HG03565 (cell line): Measurements from ENCODE around the gene PRSS27.

Experiments used
- ATAC-seq: cut with Tn5 transposase; IDR thresholded peaks from one replicate; pipeline ENCODE4 v1.9.1; 2021; ENCODE audit warnings: mild to moderate bottlenecking, moderate library complexity; ENCODE audit not compliant: unreplicated experiment

PRSS27 gene

DNA sequence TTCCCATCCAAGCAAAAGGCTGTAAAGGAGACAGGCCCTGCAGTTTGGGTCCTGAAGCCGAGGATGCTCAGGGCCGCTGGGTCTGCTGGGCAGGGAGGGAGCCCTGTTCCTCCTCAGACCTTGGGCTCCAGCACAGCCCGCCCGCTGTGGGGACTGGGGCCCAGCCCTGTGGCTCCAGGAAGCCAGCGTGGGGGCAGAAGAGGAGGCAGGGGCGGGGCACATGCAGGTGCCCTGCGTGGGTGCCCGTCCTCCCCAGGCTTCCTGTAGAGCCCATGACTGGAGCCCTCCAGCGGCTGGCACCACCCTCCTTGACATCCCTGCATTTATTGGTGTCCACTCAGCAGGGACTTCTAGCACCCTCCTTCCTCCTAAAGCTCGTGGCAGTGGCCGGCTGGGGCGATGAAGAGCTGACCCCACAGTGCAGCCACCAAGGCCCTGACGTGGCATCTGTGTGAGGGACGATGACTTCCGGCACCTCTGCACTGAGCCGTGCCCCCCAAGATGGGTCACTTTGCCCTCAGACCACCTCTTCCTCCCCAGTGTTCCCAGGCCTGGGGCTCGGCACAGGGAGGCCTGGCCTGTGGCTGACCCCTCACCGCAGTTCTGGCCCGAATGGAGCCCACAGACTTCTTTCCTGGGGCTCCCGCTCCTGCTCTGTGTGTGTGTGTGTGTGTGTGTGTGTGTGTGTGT lies 9.9 kb downstream of the PRSS27 start:
- ATAC-seq: no peak

DNA sequence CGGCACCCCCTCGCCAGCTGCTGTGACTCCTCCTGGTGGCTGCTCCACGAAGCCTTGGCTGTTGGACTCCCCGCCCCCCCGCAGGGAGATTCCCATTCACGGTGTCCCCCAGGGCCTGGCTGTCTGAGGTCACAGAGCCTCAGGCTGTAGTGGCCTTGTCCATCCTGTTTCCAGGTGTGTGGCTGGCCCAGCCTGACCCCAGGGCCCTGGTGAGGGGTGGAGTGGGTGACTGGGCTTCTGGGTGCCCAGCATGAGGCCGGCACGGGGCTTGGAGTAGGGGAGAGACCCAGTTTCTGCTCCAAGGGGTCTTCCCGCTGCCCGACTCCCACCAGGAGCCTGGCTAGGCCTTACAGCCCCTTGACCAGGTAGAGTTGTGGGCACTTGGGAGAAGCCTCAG lies 10.4 kb downstream of the PRSS27 start:
- ATAC-seq: no peak

- no peak for ATAC-seq
Observed at GRCh38 chr16:2708955-2709587, 11.0 kb downstream of the PRSS27 start.

DNA sequence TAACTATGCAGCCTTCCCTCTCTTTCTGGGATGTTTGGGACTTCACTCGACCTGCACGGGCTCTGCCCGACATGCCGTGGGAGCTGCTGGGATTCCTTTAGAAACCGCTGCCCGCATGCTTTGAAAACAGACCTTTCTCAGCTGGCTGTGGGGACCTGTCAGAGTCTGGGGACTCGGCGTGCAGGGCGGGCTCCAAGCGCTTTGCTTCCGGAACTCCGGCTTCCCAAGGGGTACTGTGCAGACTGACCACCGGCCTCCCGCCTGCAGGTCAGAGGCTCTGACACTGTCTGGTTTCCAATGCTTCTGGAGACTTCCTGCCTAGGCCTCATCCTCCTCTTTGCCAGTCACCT lies 11.8 kb downstream of the PRSS27 start:
- ATAC-seq: no peak

DNA sequence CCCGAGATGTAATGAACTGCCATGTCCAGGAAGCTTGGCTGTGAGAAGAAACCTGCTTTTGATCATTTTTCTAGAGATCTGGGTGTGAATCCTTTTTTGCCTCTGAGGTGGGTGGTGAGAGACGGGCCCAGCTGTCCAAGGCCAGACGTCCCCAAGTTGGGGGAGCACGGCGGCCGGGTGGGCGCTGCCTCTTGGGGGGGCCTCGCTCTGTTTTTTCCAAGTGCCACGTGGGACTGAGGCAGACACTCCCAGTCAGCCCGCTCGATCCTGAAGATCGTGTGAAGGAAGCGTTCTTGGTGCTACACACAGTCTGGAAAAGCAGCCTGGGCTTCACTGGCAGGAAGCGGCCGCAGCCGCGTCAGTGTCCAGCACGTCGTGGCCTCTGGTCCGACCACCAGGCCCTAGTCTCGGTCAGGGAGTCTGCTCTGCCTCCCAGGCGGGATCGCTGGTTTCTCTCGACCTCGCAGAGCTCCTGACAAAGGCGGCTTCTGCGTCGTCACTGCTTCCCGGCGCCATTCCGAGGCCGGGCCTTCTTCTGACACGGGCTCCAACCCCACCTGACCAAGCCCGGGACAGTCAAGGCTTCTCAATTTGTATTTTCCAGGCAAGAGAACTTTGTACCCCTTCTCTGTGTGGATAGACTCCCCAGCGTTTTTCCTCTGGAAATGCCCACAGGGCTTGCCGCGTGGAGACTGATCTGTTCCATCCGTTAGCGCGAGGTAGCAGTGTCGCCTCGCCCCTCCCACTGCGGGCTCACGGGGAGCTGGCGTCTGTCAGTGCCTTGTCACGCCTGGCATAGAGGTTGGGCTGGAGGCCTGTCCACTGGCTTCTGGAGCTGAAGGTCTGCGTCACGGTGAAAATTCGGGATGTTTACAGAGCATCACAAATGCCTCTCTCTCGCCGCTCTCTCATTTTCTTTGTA lies 12.4 kb downstream of the PRSS27 start:
- ATAC-seq: no peak

DNA sequence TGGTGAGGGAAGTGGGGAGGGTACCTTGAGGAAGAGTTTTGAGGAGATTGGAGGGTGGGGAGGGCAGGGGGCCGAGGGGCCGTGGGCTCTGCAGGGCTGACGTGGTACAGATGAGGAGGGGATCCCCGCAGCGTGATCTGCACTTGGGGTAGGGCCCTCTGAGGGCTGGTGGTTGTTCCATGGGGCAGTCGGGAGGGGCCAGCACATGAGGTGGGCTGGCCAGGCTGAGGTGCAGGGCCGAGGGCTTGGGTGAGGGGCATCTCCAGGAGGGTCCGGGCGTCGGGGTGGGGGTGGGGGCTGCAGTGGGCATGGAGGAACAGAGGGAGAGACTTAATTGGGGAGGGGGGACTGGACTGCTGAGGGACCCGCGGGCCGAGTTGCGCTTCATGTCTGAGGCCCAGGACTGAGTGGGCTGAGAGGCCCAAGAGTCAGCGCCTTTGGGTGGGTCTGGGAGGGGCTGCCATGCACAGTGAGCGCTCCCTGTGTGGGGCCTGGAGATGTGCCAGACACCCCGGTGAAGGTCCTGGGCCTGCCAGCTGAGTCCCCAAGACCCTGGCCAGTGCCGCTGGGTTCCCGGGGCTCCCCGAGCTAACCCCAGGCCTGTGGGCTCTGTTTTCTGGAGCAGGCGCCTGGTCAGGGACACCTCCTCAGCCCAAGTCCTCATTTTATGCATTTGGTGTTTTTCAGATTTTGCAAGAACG lies 13.3 kb downstream of the PRSS27 start:
- no peak for ATAC-seq

GRCh38 chr16:2706085-2706484 lies 13.9 kb downstream of the PRSS27 start:
- no peak for ATAC-seq

GRCh38 chr16:2705351-2705750 lies 14.7 kb downstream of the PRSS27 start:
- no peak for ATAC-seq

DNA sequence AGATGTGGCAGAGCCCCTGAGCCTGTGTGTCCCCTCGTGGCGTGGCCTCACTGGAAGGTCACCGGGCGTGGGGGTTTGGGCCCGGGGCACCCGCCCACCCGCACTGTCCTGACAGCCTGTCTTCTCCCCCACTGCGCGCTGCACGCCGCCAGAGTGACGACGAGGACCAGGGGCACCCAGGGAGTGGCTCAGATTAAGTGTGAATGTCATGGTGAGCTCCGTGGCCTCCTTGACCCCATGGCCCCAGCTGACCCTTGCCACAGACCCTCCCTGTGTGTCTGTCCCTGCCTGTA lies 15.1 kb downstream of the PRSS27 start:
- ATAC-seq: no peak

DNA sequence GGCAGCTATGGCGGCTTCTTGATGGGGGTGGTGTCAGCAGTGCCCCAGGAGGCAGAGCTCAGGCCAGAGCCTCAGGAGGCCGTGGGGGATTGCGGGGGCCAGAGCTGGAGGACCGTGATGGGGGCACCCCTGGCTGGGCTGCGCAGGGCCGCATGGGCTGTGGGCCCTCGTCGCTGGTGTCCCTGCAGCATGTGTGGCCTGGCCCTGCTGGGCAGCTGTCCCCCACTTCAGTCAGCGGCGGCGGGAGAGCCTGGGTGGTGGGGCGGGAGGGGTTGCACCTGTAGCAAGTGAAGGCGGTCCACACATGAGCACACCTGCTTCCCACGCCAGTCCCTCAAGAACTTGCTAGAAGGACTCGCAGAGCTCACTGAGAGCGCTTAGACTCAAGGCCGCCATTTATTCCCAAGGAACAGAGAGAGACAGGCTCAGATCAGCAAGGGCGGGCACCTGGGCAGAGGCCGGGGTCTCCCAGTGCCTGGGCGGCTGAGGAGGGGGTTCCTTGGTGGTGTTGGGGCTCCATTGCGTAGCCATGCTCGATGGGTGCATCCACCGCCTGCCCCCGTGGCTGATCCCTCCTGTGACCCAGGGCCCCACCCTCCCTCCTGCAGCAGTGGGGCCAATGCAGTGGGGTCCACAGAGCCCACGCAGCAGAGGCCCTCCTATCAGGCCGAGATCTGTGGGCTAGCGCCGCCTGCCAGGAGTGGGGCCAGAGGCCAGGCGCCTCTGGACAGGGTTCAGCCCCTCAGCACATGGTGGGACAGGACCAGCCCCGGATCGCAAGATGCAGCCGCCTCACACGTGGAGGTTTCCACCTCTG lies 15.7 kb downstream of the PRSS27 start:
- no peak for ATAC-seq

- ATAC-seq: no peak
Observed at GRCh38 chr16:2702871-2703745, 16.9 kb downstream of the PRSS27 start.

- ATAC-seq: no peak
Observed at GRCh38 chr16:2702438-2702825, 17.6 kb downstream of the PRSS27 start.

- ATAC-seq: no peak
Observed at GRCh38 chr16:2701713-2702437, 18.1 kb downstream of the PRSS27 start.

DNA sequence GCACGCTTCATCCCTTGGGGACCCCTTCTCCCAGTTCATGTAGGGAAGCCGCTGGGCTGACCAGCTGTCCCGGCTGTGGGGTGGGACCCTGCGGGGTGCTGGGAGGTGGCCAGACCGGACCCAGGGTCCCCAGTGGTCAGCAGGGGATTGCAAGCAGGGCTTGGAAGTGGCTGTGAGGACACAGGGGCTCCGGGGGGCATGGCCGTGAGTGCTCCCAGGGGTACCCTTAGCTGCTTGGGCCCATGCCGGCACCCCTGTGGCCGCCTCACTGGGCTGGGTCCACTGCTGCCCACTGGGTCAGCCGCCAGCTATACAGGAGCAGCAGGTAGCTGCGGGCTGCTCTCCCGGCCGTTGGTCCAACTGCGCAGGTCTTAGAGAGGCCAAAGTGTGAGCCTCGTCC lies 18.8 kb downstream of the PRSS27 start:
- no peak for ATAC-seq

GRCh38 chr16:2700786-2701185 lies 19.2 kb downstream of the PRSS27 start:
- ATAC-seq: no peak

- ATAC-seq: no peak
Observed at GRCh38 chr16:2699791-2700600, 20.0 kb downstream of the PRSS27 start.

DNA sequence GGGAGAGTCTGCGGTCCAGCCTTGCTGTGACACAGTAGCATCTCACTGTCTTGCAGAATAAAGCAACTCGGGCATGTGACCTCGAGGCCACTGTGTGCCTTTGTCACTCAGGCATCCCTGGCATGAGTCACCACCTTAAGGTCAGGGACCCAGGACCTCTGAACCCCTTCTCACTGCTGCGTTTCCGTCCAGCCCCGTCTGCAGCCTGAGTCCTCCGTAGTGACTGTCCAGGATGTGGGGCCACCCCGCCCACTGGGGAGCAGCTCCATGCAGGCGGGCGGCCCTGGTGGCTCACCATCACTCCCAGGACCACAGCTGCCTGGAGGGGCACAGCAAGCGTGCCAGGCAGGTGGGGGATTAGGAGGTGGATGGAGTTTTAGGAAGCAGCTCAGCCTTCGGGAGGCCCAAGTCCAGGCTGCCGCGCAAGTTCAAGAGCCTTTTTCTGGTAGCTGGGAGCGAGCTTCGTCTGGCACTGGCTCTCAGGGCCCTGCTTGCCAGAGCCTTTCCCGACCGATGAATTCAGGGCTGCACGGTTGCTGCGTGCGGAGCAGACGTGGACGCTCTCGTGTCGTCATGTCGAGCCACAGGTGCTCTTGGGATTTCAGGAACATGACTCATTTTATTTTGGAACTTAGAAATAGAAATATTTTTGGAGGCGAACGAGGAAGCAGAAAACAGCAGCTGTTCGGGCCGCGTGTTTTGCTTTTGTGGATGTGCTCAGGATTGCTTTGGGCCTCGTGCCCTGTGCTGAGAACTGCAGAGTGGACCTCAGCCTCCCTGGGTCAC lies 20.9 kb downstream of the PRSS27 start:
- no peak for ATAC-seq
